ENCODE measurements around the gene ALPI. TPM values are rescaled to one million over a fixed set of nuclear protein-coding genes. Genes with fewer than 3 reads are reported as not detected.

Gene ALPI
- total and polyA plus RNA-seq, 2 donors (not counting 3 experiments of a cell fraction or from before 2014, with no cell fraction given), result not detected

GRCh38 chr2:232477751-232478510 lies 22.0 kb downstream of the ALPI start:
- dilution Hi-C loops (cut with MboI; ENCODE audit: extremely low pct_ligation_motif_present, low sequenced_read_pairs) (no loop called here), intact Hi-C loops (cut with micrococcal nuclease) (no loop called here)
- Histone ChIP-seq H3K9ac (replicated peaks; ENCODE audit: extremely low read depth, insufficient read depth, low read length) (no peak overlapping the region), H2AFZ (ENCODE audit: low read depth, low read length) (no peak overlapping the region), H3K79me2 (ENCODE audit: control insufficient read depth, insufficient read depth, low read length) (no peaks in the 10 kb centered on the region), H3K9me3 (replicated peaks; ENCODE audit: control insufficient read depth, insufficient read depth, low read length) (no peaks in the 10 kb centered on the region), H3K4me1 (ENCODE audit: control insufficient read depth, extremely low read depth, insufficient read depth, low read length) (no peaks in the 10 kb centered on the region), H3K27ac (ENCODE audit: insufficient read depth, low read depth, low read length) (no peak overlapping the region), H3K36me3 (ENCODE audit: control insufficient read depth in 2 of 2, extremely low read depth in 1 of 2, insufficient read depth in 2 of 2, low read length in 2 of 2) (no peaks in the 10 kb centered on the region), H4K20me1 (replicated peaks; ENCODE audit: control insufficient read depth, extremely low read depth, insufficient read depth, low read length) (no peaks in the 10 kb centered on the region), H3K4me2 (ENCODE audit: insufficient read depth, low read length) (no peak overlapping the region), H3K4me3 (replicated peaks in 1 of 3; ENCODE audit: insufficient read depth in 1 of 3, low read depth in 1 of 3, low read length in 3 of 3) (no peak overlapping the region), H3K27me3 (ENCODE audit: control insufficient read depth in 2 of 2, insufficient read depth in 2 of 2, low read length in 2 of 2) (peaks cover 1 to 7% of the 10 kb centered on the region in 2 experiments), H3K9me1 (replicated peaks; ENCODE audit: control insufficient read depth, extremely low read depth, insufficient read depth, low read length) (no peaks in the 10 kb centered on the region)
- DNase-seq (ENCODE audit: low read depth, low spot score) (no peak), FAIRE-seq (no peak)
- ChIA-PET CTCF (interaction anchor here (1.0 to 1.2 kb wide), 2 partner anchors 13 to 15 kb away, joined by 3 to 5 read pairs; no protein-coding TSS in a partner anchor), POLR2A (no interaction called here)
- TF ChIP-seq POLR2AphosphoS5 (IDR thresholded peaks at IDR 0.05; ENCODE audit: insufficient read depth, low read depth, low read length), result no peak
- no TSS peak for BruUV-seq (replicated peaks)

DNA sequence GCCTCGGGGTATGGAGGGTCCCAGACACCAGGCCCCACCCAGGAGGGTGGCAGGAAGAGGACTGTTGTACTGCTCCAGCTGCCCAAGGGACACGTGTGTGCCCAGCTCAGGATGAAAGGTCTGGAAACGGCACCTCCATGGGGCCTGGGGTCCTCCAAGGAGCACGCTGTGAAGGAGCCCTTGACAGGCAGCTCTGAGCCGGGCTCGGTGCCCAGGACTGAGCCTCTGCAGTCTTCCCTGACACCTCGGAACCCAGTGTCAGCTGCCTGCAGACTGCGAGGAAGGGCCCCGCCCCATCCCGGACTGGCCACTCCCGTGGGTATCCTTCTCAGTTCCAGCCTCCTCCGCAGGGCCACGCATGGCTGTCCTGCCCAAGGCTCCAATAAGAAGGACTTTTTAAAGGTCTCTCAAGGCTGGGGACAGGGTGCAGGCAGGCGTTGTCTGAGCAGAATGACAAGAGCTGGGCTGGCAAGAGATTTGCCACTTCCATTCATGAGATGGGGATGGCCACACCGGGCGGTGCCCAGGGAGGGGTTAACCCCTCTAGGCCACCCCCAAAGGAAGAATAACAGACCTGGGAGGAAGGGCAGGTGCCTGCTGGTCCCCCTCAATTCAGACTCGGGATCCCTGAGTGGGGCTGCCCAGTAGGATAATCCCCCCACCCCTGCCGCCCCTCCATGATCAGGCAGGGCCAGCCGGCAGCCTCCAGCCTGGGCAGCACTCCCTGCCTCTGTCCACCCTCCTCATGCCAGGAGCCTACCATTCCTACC lies 22.8 kb downstream of the ALPI start:
- dilution Hi-C loops (cut with MboI; ENCODE audit: extremely low pct_ligation_motif_present, low sequenced_read_pairs), result no loop called here
- H3K4me1 ChIP-seq (ENCODE audit: control insufficient read depth, extremely low read depth, insufficient read depth, low read length), result no peaks in the 10 kb centered on the region
- no peak overlapping the region for H3K4me2 ChIP-seq (ENCODE audit: insufficient read depth, low read length)
- no peaks in the 10 kb centered on the region for H3K79me2 ChIP-seq (ENCODE audit: control insufficient read depth, insufficient read depth, low read length)
- intact Hi-C loops (cut with micrococcal nuclease), result no loop called here
- peaks cover 0 to 5% of the 10 kb centered on the region in 2 experiments for H3K27me3 ChIP-seq (ENCODE audit: control insufficient read depth in 2 of 2, insufficient read depth in 2 of 2, low read length in 2 of 2)
- H2AFZ ChIP-seq (ENCODE audit: low read depth, low read length), result no peak overlapping the region
- TF ChIP-seq POLR2AphosphoS5 (IDR thresholded peaks at IDR 0.05; ENCODE audit: insufficient read depth, low read depth, low read length) (no peak), POLR2A (IDR thresholded peaks at IDR 0.05; ENCODE audit: low read depth, low read length) (no peak), GATA2 (IDR thresholded peaks at IDR 0.05; ENCODE audit: insufficient read depth, insufficient read length, low read depth, low read length) (no peak), CTCF (IDR thresholded peaks at IDR 0.05; ENCODE audit: extremely low read depth in 1 of 2, insufficient read depth in 1 of 2, low read depth in 1 of 2, low read length in 2 of 2) (no peak), FOS (IDR thresholded peaks at IDR 0.05; ENCODE audit: borderline replicate concordance, insufficient read depth, low read length) (no peak), MAX (IDR thresholded peaks at IDR 0.05; ENCODE audit: insufficient read depth, insufficient read length) (no peak), EZH2 (IDR thresholded peaks at IDR 0.05; ENCODE audit: borderline replicate concordance, low read depth, low read length, severe bottlenecking) (no peak), MYC (IDR thresholded peaks at IDR 0.05; ENCODE audit: low read depth, low read length) (no peak), JUN (IDR thresholded peaks at IDR 0.05; ENCODE audit: borderline replicate concordance, insufficient read depth, insufficient read length, low read depth) (no peak)
- no peaks in the 10 kb centered on the region for H3K9me1 ChIP-seq (replicated peaks; ENCODE audit: control insufficient read depth, extremely low read depth, insufficient read depth, low read length)
- no peaks in the 10 kb centered on the region for H3K9me3 ChIP-seq (replicated peaks; ENCODE audit: control insufficient read depth, insufficient read depth, low read length)
- H3K36me3 ChIP-seq (ENCODE audit: control insufficient read depth in 2 of 2, extremely low read depth in 1 of 2, insufficient read depth in 2 of 2, low read length in 2 of 2), result no peaks in the 10 kb centered on the region
- CTCF ChIA-PET, result interaction anchor here (1.2 kb wide), 1 partner anchor 14 kb away, joined by 3 read pairs; no protein-coding TSS in a partner anchor
- no peaks in the 10 kb centered on the region for H4K20me1 ChIP-seq (replicated peaks; ENCODE audit: control insufficient read depth, extremely low read depth, insufficient read depth, low read length)
- H3K4me3 ChIP-seq (replicated peaks in 1 of 3; ENCODE audit: insufficient read depth in 1 of 3, low read depth in 1 of 3, low read length in 3 of 3), result no peak overlapping the region
- POLR2A ChIA-PET, result no interaction called here
- no peak overlapping the region for H3K27ac ChIP-seq (ENCODE audit: insufficient read depth, low read depth, low read length)
- no peak for DNase-seq (ENCODE audit: low read depth, low spot score)
- no peak overlapping the region for H3K9ac ChIP-seq (replicated peaks; ENCODE audit: extremely low read depth, insufficient read depth, low read length)
- BruUV-seq (replicated peaks), result no TSS peak
- FAIRE-seq, result no peak

Data from endothelial cell of umbilical vein (primary cell).